GM19238 (cell line): ENCODE data around the gene RAB28.

ENCODE experiments used
- DNase-seq: peaks from one replicate; pipeline ENCODE4 v3.0.0; 2011; ENCODE audit warnings: low spot score; ENCODE audit not compliant: insufficient read length

Gene RAB28

DNA sequence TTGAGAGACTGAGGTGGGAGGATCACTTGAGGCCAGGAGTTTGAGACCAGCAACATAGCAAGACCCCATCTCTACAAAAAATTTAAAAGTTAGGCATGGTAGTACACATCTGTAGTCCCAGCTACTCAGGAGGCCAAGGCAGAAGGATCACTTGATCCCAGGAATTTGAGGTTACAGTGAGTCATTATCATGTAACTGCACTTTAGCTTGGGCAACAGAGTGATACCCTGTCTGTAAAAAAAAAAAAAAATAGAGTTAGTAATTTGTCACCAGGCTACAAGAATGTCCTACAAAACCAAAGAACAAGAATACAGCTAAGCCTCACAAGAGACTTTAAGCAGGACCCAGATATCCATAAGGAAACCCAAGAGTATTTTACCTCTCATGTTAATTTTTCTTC is 27.0 kb upstream of the RAB28 start:
- no peak for DNase-seq

DNA sequence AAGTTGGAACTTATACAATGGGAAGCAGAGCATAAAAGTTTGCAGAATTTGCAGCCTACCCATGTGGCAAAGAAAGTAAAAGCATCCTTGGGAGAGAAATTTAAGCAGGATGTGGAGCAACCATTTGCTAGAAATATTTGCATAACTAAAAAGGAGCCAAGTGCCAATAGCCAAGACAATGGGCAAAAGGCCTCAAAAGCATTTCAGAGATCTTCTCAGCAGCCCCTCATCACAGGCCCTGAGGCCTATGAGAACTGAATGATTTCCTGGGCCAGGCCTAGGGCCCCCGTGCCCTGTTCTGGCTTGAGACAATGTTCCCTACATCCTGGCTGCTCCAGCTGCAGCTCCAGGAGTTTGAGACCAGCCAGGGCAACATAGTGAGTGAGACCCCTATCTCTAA is 25.3 kb upstream of the RAB28 start:
- DNase-seq, result no peak

DNA sequence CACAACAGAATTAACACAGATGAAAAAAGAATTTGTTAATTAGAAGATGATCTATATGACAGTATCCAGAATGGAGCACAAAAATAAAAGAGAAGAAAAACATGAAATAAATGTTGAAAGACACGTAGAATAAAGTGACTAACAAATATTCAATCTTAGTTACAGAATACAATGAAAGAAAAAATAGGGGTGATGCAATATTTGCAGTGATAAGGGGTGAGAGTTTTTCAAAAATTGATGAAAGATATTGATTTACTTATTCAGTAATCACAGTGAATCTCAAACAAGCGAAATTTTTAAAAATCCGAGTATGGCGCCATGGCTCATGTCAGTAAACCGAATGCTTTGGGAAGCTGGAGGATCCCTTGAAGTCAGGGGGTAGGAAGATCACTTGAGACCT is 20.2 kb upstream of the RAB28 start:
- DNase-seq, result no peak

DNA sequence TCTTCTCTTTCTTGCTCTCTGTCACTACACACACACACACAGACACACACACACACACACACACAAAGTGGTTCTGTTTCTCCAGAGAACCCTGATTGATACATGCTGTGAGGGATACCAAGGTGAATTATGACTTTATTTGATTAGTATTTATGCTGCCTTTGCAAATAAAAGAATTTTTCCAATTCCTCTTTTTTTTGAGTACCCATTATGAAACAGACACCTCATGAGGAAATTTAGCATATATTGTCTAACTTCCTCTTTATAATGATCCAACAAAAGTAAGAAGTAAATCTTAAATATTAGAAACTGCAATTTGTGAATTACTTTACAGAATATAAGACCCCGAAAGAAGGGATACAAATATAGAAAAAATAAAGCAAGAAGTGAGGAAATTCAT is 14.3 kb upstream of the RAB28 start:
- DNase-seq, result no peak

DNA sequence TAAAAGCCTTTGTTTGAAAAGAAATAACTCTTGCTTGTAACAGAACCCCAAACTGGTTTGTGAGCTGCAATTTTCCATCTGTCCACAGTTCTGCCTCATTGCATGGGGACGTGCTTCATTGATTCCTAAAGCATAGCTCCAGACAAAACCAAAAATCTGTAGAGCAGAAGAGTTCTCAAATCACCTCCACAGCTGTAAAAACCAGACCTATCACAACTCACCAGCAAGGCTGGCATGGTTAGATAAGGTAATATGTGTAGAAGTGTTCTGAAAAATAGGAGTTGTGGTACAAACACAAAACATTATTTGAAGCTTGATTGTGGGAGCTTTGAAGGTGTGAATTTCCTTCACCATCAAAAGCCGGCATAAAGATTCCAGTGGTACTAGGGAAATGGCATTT is 12.5 kb upstream of the RAB28 start:
- DNase-seq, result no peak

DNA sequence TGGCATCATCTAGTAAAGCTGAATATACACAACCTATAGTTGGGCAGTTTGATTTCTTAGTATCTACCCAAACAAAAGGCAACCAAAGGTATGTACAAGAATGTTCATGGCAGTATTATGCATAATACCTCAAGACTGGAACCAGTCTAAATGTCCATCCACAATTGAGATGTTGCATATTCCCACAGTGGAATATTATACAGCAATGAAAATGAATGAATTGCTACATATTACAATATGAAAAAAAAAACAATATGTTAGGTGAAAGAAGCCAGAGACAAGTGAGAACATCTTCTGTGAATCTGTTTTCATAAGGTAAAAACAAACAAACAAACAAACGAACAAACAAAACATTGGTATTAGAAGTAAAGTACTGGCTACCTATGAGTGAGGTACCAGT is 11.6 kb upstream of the RAB28 start:
- DNase-seq, result no peak

DNA sequence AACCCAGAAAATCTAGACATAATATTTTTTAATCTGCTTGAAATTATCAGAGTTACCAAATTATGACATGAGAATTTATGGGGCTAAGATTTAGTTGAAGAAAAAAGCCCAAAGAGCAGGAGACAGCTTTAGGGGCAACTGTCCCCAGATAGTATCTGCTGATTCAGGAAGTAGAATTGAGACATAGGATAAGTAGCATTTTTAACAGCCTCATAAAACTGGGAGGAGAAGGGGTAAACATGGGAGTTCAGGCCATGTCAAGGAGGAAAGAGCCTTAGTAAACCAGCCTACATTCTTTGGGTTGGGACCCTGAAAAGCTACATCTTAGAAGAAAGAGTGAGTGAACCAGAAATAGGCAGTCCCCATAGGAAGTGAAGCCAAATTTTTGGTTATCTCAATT is 9.7 kb upstream of the RAB28 start:
- no peak for DNase-seq

DNA sequence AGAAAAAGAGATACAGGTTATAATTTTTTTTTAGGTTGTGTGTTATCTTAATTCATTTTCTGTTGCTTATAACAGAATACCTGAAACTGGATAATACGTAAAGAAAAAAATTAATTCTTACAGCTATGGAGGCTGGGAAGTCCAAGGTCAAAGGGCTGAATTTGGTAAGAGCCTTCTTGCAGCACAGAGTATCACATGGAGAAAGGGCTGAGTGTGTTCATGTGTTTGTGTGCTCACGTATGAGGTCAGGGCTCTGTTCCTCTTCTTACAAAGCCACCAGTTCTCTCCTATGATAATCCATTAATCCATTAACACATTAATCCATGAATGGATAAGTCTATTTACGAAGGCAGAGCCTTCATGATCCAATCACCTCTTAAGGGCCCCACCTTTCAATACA is 8.6 kb upstream of the RAB28 start:
- no peak for DNase-seq

DNA sequence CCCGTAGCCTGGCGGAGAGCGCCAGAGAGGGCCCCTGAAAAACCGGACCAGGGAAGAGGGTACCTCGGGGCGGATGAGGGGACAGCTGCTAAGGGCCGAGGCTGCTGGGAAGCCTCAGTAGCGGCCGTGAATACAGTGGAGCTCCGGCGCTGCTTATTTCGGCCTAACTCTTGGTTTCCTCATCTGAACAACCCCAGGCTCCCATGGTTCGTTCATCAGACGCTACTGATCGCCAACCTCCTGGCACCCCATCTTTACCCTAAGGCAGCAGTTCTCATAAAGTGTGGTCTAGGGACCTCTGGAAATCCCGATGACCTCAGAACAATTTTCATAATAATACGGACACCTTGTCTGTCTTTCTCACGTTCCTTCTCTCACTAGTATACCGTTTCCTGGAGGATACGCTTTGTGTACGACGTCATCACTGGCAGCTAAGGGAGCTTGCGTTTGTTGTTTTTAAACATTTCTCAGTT is 645 bp upstream of the RAB28 start:
- no peak for DNase-seq

DNA sequence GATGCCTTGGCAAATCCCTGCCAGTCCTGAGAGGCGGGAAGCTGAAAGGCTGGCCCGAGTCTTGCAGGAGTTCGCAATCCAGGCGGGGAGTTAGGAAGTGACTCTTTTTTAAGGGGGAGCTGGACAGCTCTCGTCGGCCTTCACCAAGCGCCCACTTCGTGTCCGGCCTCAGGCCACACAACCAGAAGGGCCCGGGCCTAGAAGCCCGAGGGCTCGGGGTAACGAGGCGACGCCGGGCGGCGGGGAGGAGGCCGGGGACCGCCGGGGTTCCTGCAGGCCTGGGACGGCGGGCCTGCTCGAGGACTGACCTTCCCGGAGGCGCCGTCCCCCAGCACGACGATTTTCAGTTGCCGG is 395 bp downstream of the RAB28 start:
- DNase-seq, result no peak

DNA sequence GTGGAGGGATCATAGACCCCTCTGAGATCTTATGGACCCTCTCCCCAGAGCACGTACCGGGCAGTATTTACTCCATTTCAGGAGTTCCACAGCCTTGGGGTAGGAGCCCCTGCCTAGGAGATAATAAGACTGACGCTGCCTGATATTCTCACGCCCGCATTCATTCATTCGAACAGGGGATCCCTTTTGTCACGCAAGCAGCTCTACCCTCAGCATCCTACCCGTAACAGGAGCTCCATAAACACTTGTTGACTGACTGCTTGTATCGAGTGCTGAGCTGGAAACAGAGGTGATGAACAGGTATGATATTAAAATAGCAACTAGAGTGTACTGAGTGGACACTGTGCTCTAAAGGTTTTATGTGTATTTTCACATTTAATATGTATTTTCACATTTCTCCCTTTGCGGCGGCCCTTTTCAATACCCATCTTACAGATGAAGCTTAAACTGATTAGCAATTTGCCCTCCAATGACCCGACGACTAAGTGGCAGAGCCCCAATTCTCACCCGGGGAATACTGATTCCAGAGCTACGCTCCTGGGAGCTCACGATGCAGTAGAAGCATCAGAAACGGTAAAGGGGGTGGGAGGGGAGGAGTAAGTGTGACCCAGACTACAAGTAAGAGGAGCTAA is 888 bp downstream of the RAB28 start:
- no peak for DNase-seq

DNA sequence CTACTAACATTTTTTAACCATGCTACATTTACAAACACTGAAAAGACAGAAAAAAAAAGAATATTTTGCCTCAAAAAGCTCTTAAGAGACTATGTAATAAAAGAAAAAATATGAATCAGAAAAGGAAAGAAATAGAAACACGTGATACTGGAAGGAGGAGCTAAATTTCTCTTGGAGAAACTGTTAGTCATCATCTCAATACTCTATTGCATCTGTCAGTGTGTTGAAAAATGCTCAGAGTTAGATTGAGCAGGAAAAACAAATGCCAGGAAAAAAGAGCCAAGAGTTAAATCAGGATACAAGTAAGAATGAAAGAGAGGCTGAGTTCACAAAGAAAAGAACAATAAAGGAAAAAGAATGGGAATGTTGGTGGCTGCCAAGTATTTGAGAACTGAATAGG is 2.6 kb downstream of the RAB28 start:
- no peak for DNase-seq

DNA sequence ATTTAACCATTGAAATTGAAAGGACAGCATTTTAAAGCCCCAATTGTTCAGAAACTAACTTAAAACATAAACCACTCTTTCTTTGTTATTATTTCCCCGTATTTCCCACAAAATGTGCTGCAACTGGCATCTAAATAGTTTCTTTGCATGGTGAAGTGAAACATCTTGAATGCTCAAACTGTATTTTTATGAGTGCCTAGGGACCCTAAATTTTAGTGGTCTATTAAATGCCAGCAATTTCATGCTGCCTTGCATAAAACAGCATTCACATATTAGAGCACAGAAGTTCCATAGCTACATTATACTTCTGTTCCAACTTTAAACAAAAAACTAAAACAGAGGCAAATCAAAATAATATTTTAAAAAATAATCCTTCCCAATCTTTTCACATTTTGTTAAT is 5.4 kb downstream of the RAB28 start:
- DNase-seq, result no peak

DNA sequence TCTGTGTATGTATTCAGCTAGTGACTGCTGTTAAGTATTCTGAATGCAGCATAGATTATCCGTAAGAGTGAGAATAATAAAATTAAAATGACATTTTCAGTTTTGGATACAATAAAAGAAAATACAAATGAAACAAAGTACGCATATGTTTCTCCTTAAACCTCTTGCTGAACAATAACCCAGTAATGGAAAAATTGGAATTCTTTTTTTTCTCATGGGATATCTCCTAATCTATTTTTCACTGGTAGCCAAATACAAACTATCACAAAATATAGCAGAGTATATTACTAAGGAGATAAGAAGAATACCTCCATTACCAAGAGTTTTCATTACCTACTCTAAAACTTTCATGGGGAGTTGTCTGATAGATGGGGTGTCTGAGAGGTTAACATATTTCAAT is 6.0 kb downstream of the RAB28 start:
- DNase-seq, result no peak

DNA sequence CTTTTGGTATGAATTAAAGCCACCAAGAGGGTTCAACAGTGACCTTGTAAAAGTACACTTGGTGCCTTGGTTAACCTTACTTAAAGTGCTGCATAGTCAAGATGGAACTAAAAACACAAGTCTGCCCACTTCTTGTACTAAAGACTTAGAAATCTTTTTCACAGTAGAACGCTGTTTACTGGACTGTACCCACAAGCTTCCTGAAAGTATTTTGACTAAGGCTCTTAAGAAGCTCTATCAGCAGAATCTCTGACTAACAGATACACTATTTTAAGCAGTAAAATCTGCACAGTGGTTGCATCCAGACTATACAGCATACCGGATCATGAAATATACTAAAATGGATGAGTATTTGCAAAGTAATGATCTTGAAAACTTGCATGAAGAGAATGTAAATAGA is 7.2 kb downstream of the RAB28 start:
- no peak for DNase-seq

DNA sequence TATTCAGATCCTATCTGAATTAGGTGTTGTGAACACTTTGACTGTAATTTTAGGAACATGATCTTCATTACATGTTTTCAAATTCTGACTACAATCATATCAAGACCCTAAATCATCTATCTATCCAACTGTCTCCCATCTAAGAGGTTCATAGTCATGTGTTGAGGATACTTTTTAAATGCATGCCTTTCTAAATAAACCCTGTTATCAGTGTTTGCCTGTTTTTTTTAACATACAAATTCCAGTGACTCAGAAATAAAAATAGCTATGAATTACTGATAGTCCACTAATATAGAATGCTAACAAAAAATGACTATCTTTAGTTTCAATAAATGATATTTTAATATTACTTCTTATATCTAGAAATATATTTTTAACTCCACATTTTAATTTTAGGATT is 8.0 kb downstream of the RAB28 start:
- no peak for DNase-seq

DNA sequence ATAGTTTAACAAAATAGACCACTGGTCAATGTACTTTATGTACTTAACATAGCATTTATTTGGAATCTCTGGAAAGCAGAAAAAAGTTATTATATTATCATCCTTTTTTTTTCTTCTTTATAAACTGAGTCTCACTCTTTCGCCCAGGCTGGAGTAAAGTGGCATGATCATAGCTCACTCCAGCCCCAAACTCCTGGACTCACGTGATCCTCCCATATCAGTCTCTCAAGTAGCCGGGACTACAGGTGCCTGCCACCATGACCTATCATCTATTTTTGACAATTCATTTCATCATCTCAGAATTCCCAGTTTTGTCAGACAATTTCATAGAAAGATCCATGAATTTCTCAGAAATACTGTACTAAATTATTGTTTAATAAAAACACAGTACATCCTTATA is 12.7 kb downstream of the RAB28 start:
- no peak for DNase-seq

DNA sequence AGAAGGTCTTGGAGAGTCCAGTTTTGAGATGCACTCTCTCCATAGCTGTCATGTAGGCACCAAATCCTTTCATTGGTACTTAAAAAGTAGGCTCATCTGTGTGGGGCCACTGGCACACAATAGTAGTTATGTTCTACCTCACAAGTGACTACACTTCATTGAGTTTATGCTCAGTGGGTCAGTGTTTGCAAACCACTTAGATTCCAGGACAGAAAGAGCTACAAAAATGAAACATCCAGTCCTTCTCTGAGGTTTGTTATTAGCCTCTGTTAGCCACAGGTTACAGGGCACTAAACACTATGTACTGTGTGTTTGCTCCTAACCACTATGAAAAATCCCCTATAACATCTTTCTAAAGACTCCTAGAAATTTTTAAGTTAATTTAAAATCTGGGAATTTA is 13.8 kb downstream of the RAB28 start:
- no peak for DNase-seq

DNA sequence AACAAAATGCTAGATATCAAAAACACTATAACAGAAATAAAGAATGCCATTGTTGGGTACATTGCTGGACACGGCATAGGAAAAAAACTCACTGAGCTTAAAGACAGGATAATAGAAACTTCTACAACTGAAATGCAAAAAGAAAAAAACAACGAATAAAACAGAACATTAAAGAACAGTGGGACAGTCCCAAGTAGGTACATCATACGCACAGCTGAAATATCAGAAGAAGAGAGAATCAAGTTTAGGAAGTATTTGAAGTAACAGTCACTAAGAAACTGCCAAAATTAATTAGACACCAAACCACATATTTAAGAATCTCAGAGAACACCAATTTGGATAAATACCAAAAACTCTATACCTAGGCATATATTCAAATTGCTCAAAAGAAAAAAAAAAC is 19.2 kb downstream of the RAB28 start:
- no peak for DNase-seq

DNA sequence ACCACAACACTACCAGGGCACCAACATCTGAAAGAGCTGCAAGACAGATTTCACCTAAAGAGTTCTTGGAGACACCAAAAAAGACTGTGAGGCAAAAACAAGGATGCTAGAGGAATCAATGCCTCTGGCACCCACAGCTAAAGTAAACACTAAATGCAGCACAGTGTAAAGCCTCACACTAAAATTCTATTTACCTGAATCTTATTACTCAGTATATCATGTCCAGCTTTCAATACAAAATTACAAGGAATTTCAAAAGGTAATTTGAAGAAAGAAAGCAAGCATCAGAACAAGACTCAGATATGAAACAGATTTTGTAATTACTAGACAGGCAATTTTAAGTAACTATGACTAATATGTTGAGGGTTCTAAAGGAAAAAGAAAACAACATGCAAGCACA is 19.6 kb downstream of the RAB28 start:
- DNase-seq, result no peak

DNA sequence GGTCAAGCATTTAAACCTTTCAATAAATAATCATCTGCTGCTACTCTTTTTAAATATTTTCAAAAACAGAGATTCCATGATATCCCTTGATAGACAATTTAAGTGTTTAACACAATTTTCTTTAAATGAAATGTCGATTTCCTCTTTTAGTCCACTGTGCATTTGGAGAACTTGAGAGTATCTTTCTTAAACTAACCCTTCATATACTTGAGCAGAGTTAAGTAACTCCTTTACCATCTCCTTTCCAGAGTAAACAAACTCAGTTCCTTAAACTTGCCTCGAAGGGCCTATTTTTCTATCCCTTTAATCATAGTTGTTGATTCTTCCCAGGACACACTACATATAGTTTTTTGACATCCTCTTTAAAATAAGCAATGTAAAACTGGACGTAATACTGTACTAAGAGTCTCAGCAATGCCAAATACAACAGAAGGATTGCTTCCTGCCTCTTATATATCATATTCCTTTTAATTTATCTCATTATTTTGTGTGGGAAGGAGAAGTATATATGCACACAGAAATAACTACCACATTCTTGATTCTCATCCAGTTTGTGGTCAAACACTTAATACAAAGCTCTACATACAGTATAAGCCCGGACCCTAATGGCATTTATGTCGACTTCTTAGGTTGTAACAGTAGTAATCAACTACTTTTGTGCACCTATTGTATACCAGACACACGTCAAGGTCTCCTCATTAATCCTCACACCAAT is 22.8 kb downstream of the RAB28 start:
- DNase-seq, result no peak

DNA sequence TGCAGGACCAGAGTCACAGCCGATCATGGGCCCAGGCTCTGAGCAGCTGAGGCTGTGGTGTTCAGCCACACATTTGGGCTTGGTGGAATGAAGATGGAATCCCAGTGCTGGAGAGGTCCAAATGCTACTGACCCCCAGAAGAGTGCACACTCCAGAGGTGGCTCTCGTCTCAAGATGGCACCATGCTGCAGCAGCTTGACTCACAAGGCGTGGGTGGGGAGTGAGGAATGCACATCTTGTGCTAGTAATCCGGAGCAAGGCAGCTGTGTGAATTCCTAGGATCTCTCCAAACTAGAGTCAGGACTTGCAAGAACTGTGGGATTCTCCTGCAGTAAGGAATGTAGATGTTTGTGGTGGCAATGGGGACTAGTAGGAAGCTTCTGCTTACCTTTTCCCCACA is 28.7 kb downstream of the RAB28 start:
- no peak for DNase-seq

DNA sequence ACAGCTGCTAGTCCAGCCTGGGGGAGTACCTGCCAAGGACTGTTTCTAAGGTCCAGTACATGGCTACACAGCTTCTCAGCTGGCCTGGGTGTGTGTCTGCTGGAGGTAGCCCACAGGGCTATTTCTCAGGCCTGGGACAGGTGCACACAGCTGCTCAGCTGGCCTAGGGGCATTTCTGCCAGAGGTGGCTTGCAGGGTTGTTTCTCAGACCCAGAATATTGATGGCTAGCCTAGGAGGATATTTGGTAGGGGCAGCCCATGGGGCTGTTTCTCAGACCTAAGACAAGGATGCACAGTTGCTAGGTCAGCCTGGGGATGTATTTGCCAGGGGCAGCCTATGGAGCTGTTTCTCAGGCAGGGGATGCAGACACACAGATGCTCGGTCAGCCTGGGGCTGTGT is 29.4 kb downstream of the RAB28 start:
- no peak for DNase-seq
